ENCODE results near the gene DNAAF8.

DNAAF8 gene

GRCh38 chr16:4749700-4750257 is 15.4 kb downstream of the DNAAF8 start:
- H3K27me3 ChIP-seq (replicated peaks) = no peaks in the 10 kb centered on the region
- no peak overlapping the region for H3K4me3 ChIP-seq (ENCODE audit: low read depth, low read length)
- H3K27ac ChIP-seq = no peak overlapping the region
- no peak for DNase-seq
- no peak for TF ChIP-seq CTCF (IDR thresholded peaks at IDR 0.05; ENCODE audit: low read depth, low read length, missing control alignments)
- peaks cover 26% of the 10 kb centered on the region for H3K36me3 ChIP-seq (replicated peaks)
- in situ Hi-C loops (cut with HindIII; ENCODE audit: low pct_ligation_motif_present, low sequenced_read_pairs) = no loop called here

- no peak for TF ChIP-seq CTCF (IDR thresholded peaks at IDR 0.05; ENCODE audit: low read depth, low read length, missing control alignments)
- H3K27ac ChIP-seq = no peak overlapping the region
- in situ Hi-C loops (cut with HindIII; ENCODE audit: low pct_ligation_motif_present, low sequenced_read_pairs) = no loop called here
- peaks cover 36% of the 10 kb centered on the region for H3K36me3 ChIP-seq (replicated peaks)
- no peaks in the 10 kb centered on the region for H3K27me3 ChIP-seq (replicated peaks)
- no peak for DNase-seq
- H3K4me3 ChIP-seq (ENCODE audit: low read depth, low read length) = no peak overlapping the region
Observed at GRCh38 chr16:4750896-4751295, 16.6 kb downstream of the DNAAF8 start.

- H3K4me3 ChIP-seq (ENCODE audit: low read depth, low read length) = no peak overlapping the region
- no peaks in the 10 kb centered on the region for H3K27me3 ChIP-seq (replicated peaks)
- no peak for DNase-seq
- H3K27ac ChIP-seq = no peak overlapping the region
- TF ChIP-seq CTCF (IDR thresholded peaks at IDR 0.05; ENCODE audit: low read depth, low read length, missing control alignments) = no peak
- in situ Hi-C loops (cut with HindIII; ENCODE audit: low pct_ligation_motif_present, low sequenced_read_pairs) = no loop called here
- peaks cover 37% of the 10 kb centered on the region for H3K36me3 ChIP-seq (replicated peaks)
Observed at GRCh38 chr16:4752351-4753100, 18.2 kb downstream of the DNAAF8 start.

GRCh38 chr16:4753227-4753626 is 18.9 kb downstream of the DNAAF8 start:
- in situ Hi-C loops (cut with HindIII; ENCODE audit: low pct_ligation_motif_present, low sequenced_read_pairs) = no loop called here
- Histone ChIP-seq H3K36me3 (replicated peaks) (peaks cover 40% of the 10 kb centered on the region), H3K27me3 (replicated peaks) (no peaks in the 10 kb centered on the region), H3K4me3 (ENCODE audit: low read depth, low read length) (no peak overlapping the region), H3K27ac (no peak overlapping the region)
- no peak for DNase-seq
- no peak for TF ChIP-seq CTCF (IDR thresholded peaks at IDR 0.05; ENCODE audit: low read depth, low read length, missing control alignments)

GRCh38 chr16:4754865-4755264 is 20.5 kb downstream of the DNAAF8 start:
- no peak for DNase-seq
- no peak overlapping the region for H3K4me3 ChIP-seq (ENCODE audit: low read depth, low read length)
- no peak overlapping the region for H3K27ac ChIP-seq
- no peaks in the 10 kb centered on the region for H3K27me3 ChIP-seq (replicated peaks)
- peaks cover 49% of the 10 kb centered on the region for H3K36me3 ChIP-seq (replicated peaks)
- in situ Hi-C loops (cut with HindIII; ENCODE audit: low pct_ligation_motif_present, low sequenced_read_pairs) = no loop called here
- TF ChIP-seq CTCF (IDR thresholded peaks at IDR 0.05; ENCODE audit: low read depth, low read length, missing control alignments) = no peak

Data from brain microvascular endothelial cell (primary cell).